Stimulated activated CD8-positive, alpha-beta memory T cell treated with anti-CD3 and anti-CD28 coated beads, Interleukin-15, amount 100 ng/mL, for 24 hours (primary cell): ENCODE results near the gene PARD3B.

Source experiments
- DNase-seq: peaks from one replicate; pipeline ENCODE4 v3.0.0-alpha.2; 2020; ENCODE audit warnings: low read depth

PARD3B gene

DNA sequence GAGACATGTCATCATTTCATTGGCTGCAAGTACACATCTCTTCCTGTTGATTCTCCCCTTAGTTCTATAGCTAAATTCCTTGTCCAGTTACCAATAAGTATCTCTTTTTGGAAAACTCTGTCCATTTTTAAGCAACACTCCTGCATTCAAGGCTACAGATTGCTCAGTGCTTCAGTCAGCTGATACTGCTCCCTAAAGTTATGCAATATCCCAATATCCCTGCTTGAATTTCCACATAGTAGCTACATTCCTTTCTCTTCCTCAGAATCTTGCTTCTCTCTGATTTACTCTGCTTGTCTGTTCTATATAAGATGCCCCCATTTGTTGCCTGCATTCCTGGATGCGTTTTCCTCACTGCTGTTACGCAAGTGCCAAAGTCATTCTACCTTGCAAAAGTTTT lies 109.8 kb downstream of the PARD3B start:
- DNase-seq = no peak

DNA sequence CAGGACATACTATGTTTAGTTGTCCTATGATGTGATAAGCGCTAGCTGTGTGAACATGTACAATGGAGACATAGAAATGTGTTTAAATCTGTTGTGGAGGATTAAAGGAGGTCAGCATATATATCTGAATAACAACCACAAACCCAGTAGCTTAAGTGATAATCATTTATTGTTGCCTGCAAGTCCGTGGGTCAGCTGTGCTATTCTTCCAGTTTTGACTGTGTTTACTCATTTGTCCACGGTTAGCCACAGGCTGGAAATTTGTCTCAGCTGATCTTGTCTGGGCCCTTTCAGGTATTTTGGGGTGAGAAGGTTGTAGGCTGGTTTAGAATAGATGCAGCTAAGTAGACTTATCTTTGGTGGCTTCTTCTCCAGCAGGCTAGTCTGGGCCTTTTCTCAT lies 110.4 kb downstream of the PARD3B start:
- no peak for DNase-seq

DNA sequence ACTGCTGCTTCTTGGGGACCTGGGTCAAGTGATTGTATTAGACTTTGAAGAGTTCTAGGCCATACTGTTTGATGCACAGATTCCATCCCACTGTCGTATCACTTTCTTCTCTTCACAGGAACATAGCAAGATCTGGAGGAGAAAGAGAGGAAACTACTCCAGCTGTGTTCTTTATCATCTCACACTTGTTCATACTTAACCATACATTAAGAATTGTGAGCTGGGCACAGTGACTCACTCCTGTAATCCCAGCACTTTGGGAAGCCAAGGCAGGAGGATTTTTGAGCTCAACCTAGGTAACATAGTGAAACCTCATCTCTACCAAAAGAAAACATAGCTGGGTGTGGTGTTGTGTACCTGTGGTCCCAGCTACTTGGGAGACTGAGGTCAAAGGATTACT lies 111.7 kb downstream of the PARD3B start:
- DNase-seq = no peak

DNA sequence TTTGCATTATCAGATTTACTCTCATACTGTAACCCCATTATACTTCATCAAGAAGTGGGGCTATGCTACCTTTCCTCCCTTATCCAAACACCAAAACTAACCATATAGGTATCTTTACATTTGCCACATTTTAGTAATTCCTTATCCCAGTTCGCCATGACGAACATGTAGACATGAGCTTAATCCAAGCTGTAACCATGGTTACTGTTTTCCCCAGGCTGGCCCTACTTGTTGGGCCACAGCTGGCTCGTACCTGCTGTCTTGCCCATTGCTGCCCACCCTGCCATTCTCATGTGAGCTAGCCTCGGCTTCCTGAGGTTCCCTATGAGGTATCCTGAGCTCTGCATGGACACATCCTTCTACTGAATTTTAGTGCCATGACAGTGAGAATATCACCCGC lies 117.7 kb downstream of the PARD3B start:
- no peak for DNase-seq

DNA sequence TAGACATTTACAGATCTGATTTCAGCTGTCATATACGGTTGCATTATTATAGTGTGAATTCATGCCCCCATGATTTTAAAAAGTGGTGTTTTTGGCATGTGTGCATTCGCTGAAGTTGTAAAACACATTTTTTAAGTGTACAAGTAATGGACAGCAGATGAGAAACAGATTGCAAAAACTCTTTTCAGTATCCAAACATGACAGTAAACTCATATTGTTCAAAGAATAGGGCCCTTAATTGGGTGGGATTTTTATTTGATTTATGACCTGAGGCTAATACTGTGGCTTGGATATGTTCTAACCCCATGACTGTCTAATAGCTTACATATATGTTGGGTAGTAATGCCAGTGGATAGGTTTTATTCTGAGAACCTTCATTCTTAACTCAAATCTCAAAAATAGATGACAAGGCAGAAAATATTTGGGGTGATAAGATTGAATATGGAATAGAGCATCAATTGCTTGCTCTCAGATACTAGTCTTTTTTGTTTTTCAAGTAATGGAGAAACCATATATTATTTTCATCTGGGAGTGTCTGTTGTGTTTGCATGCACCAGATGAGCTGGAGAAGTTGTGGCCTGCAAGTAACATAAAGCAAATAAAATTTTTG lies 118.6 kb downstream of the PARD3B start:
- DNase-seq = no peak

DNA sequence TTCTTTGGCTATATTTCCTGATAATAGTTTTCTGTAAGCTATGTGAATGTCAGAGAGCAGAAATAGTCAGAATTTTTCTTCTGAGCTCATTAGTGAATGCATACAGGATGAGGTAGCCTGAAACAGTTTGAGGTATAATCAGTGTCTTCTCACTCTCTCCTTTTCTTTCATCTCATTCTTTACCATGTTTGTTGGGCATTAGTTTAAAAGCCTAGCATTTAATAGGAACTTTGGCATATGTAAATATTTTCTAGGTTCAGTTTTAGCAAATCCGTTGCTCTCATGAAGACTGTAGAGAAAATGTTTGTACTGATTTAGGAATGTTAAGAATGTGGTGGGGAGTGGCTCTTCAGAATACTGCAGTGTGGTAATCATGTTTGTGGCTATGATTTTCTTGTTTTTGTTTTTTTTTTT lies 119.4 kb downstream of the PARD3B start:
- DNase-seq = no peak

DNA sequence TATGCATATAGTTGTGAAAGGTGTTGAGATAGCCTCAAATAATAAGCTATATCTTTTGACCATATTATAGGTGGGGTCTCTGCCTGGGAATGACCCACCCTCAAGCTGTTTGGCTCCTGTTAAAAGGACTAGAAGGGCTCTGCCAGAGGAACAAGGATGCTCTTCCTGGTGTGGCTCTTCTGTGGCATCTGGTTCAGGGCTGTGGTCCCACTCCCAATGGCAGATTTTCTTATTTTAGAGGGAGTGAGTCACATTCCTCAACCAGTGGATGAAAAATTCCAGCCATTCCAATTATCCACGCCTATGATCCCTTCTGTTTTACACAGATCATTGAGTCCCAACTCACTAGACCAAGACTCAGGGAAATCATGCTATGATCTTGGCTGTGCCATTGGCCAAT lies 119.9 kb downstream of the PARD3B start:
- DNase-seq = no peak

DNA sequence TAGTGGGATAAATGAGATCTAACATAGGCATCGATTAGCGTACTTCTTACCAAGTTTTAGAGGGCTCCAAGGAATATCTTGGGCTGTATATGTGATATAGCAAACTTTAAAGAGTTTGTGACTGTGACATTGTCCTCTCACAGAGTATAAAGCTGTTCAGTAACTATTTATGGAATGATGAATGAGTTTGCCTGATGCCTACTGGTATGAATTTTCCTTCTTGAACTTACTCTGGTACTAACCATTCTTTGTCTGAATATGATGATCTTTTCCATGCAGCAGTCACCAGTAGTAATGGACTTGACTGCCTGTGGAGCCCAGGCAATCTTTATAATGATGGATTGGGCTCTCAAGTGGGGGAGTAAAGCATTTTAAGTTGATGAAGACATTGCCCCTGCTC lies 120.5 kb downstream of the PARD3B start:
- no peak for DNase-seq

DNA sequence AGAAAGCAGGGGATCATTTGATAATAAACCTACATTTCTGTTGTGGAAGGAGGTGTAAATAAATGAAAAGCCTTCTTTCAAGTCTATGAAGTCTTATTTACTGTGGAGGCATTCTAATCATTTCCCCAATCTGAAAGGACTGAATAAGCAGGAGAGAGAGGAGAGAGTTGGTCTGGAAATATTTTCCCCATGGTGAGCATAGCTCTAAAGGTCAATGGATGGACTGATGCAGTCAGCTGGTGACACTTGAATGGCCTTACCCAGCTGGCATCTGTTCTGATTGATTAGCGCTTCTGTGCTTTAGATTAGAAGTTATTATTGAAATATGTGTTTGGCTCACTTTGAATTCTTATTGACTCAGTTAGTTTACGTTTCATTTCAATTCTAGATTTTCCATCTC lies 122.7 kb downstream of the PARD3B start:
- no peak for DNase-seq

DNA sequence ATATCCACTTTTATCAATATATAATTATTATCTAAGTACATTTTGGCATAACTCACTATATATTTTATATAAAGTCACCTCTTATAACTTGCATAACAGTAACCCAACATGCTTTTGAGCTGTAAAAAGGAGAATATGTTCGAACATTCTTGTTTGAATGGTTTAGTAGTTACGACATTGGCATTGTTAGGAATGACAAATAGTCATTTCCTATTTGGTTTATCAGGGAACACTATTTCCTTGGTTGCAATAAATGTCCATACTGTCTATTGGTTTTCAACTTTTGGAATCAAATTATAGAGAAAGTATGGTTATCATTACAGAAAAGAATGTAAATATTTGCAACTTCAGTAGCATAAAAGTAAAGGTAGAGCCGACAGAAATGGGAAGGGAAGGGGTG lies 124.1 kb downstream of the PARD3B start:
- no peak for DNase-seq

DNA sequence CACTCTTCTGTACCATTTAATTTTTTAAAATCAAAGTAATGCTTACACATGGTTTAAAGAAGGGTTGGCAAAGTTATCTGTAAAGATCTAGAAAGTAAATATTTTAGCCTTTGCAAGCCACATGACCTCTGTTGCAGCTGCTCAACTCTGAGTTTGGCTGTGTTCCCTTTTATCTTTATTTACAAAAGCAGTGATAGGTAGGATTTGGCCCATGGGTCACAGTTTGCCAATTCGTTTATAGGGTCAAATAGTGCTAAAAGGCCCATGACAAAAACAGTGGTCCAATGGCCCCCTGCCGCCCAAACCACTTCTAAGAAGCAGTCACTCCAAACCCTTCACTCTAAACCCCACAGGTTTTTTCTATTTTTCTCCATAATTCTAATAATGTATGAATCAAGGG lies 124.8 kb downstream of the PARD3B start:
- no peak for DNase-seq

DNA sequence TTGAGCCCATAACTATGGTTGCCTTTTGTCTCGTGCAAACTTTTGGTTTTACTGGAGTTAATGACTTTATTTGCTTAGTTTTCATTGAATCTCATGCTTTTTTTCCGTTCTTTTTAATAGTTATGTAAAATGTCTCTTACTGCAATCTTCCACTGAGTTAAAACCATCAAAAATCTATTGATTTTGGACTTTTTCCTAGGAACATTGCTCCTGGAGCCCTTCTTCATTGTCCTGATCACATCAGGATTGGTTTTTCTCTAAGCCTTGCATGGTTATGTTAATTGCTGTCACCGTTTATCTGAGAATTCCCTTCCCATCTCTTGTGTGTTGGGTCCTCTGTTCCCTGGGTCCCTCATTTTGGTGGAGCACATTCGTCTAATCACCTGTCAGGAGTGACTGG lies 125.5 kb downstream of the PARD3B start:
- no peak for DNase-seq

DNA sequence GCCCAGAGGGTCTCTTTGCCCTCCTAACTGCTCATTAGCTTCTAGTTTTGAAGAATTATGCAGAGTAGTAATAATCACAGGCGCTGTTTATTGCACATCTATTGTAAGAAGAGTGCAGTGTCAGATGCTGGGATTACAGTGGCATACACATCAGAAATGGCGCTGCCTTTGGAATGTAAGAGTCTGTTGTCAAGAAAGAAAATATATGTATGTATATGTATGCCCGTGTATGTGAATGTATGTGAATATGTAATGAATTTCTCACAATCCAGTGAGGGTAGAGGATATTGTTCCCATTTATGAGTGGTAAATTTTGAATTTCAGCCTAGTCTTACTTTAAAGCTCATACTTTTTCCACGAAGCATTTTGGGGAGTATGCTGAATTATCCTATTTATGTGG lies 127.5 kb downstream of the PARD3B start:
- DNase-seq = no peak

DNA sequence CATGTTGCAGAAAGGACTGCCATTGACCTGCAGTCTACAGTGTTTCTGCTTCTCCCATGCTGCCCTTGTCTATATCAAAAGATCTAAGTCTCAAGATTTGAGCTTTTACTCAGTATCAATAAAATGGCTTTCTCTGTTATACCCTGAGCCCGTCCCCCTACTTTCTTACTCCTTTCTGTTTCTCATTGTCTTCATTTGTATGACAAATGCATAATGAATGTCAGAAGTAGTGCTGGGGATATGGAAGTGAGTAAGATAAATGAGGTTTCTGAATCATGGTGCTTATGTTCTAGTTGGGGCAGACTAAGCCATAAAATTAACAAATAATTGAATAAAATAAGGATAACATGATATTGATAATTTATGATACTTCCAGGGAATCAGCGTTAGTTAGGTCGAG lies 128.6 kb downstream of the PARD3B start:
- no peak for DNase-seq

DNA sequence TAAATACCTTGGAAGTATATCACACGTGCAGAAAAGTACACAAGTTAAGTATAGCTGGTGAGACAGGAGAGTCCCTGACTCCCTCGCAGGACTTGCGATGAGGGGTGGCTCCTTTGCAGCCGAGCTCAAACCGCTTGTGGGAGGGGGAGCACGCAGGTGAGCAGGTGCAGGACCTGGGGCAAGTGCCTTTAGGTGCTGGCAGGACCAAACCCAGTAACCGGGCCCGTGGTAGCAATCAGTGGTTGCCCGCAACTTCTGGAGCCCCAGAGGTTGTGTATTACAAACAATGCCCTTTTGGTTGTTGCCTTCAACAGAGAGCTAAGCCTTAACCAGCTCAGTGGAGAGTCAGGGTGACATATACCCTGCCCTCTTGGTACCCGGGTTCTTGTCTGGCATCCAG lies 132.8 kb downstream of the PARD3B start:
- DNase-seq = no peak

DNA sequence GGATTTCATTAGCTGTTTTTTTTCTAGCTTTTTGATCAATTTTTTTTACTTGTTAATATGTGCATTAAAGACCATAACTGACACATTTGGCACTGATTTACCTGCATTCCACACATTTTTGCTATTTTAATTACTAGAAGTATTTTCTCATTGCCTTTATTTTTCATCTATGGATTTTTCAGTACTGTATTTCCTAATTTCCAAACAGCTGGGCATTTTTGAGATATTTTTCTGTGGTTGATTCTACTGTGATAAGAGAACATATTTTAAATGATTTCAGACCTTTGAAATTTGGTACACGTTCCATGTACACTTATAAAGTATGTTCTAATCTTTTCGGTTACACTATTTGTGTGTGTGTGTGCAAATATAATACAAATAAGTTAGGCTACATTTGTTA lies 135.3 kb downstream of the PARD3B start:
- no peak for DNase-seq

DNA sequence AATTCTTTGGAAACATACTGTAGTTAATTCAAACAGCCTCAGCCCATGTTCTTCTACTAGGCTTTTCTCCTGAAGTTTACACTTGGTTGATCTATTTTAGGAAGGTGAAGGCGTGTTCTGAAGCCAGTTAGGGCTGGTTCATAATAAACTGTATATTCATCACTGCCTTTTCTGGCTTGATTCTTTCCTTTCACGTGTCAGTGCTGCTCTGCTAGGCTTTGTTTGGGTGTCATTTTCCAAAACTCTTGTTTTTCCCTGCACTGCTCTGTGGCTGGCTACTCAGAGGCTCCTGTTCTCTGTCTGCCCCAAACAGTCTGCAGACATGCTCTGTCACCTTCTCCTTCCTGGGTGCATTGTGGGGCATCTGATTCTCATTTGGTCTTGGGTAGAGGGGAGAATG lies 136.1 kb downstream of the PARD3B start:
- no peak for DNase-seq

DNA sequence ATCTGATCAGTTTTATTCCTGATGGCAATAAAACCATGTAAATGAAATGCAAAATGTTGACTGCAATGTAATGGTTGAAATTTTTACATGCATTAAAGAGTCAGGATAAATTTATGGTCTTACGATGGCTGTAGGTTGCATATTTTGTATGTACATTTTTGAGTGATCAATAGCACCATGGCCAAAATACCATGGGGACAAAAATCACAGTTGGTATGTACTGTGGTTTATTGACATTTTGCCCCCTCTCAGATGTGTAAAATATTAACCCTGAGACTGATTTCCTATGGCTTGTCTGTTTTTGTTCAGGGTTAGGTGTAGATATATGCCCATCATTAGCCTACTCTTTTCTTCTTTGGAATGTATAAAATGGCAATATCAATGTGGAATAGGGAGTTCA lies 138.1 kb downstream of the PARD3B start:
- no peak for DNase-seq

DNA sequence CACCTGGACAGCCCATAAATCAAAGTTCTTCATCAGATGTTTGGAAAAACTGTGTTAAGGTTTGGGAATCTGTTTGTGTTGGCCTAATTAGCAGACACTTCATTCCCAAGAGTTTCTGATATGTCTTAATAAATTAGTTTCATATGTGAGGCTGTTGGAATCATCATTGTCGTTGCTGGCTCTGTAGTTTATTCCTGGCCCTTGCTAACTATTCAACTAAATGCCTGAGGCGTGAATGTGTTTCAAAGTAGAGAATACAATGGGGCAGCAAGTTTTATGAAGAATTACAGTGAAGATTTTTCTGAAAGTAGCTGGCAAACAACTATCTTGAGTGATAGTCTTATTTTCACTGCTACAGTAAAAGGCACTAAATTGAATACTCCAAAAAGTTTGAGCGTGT lies 141.1 kb downstream of the PARD3B start:
- DNase-seq = no peak

DNA sequence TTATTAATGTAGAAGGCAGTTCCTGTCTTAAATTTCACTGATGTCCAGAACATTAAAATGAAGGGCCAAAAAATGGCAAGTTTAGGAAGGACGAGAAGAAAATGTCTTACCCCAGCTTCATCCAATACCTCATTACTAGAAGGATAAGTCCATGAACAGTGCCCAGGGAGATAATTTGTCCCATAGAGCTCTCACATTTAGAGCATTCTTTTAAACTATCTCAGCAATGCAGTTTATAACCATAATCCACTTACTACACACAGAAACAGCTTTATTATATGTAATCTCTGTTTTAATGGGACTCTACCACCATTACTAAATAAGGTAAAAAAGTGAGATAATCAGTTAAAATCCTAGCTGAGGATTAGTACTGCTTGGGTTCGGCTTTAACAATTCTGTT lies 142.5 kb downstream of the PARD3B start:
- DNase-seq = no peak

DNA sequence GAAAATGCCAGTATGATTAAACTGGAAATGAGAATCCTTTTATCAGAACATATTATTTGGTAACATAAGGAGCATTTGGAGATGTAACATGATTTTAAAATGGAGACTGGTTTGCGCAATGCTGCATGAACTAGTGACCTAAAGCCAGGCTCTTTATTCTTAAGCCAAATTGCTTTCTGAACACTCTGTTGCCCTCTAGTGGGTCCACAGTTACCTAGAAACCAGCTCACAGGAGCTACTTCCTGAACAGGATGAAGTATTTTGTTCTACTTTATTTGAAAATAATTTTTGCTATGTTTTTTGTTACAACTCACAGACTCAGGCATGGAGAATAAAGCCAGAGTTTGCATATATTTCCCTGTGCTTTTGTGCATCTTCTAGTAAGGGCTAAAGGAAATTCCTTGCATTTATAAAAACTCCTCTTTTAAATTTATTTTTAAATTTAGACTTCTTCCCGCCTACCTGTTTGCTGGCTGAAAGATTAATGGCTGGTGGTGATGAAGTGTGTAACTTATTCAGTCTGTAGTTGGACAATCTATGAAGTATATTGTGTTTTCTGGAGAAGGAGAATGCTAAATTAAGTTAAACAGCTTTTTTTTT lies 146.7 kb downstream of the PARD3B start:
- DNase-seq = no peak

DNA sequence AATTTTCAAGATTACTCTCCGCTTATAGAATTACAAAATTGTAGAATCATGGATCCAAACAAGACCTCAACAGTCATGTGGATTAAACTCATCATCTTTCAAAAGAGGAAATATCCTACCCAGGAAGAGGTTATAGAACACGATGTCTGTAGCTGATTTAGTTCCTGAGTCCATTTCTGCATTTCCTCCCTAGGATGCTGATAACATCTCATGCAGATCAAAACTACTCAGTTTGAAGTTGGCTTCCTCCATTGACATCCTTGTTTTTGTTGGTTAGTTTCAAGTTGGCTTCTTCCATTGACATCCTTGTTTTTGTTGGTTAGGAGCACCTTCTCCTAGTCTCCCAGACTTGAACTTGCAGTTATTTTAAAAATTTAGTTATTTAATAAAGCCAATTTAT lies 147.5 kb downstream of the PARD3B start:
- DNase-seq = no peak

DNA sequence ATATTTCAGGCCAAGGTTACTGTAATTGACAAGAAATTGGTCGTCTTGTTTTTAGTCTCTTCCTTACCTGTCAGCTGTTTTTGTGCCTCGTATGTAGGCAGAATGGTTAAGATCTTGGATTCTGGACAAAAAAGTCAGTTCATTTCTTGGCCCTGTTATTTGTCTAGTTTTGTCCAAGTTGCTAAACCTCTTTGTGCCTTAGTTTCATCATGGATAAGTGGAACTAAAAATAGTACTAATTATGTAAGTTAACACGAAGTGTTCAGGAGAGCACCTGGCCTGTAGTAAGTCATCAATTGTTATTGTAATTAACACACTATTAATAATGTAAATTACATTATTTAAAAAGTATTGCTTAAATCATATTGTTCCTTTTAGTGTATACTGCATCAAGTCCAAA lies 148.0 kb downstream of the PARD3B start:
- DNase-seq = no peak

DNA sequence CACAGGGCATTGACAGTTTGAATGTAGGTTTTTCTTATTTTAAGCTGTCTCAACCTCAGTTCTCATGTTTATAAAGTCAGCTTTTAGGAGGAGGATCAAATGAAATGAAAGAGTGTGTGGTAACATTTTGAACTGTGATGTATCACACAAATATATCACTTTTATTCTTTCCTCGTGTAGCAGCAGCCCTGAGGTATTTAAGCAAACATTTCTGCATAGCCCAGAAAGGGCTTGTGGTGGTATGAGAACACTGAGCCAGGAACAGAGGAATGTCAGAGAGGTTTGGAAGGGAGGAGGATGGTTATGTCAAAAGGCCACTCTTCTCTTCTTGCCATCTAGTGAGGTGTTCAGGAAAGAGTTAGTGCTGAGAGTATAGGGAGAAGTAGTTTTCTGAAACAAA lies 150.2 kb downstream of the PARD3B start:
- DNase-seq = no peak

DNA sequence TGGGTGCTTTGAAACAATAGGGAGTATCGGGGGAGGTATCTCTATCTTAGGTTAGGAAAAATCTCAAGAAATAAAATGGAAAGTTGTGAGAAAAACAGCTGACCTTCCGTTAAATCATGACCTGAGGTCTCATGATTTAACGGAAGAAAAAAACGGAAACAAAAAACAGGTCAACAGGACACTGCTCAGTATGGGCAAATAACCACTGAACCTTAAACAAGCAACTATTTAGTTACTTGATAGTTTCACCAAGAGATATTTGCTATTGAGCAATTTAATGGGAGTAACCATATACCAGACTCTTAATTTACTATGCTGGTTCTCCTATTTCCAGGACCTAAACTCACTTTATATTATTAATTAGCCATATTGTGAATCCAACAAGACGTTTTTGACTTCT lies 150.8 kb downstream of the PARD3B start:
- no peak for DNase-seq
